Breast epithelium (tissue), 3 donors: Measurements from ENCODE around the gene SLC6A3.

Source experiments
- POLR2AphosphoS5 ChIP-seq, 3 donors: sonication (generic); formaldehyde crosslinking; IDR thresholded peaks; one replicate each; pipeline ENCODE4 v1.6.1; 2017; ENCODE audit warnings: antibody characterized with exemption in 3 of 3
- TF ChIP-seq, protein P1 (sequence below), 3 donors: fragments of 450-650 bp; IDR thresholded peaks; one replicate each; pipeline ENCODE4 v1.5.1; 2016 to 2017; ENCODE audit warnings: antibody characterized with exemption in 3 of 3, mild to moderate bottlenecking in 3 of 3, moderate library complexity in 3 of 3

DNA sequence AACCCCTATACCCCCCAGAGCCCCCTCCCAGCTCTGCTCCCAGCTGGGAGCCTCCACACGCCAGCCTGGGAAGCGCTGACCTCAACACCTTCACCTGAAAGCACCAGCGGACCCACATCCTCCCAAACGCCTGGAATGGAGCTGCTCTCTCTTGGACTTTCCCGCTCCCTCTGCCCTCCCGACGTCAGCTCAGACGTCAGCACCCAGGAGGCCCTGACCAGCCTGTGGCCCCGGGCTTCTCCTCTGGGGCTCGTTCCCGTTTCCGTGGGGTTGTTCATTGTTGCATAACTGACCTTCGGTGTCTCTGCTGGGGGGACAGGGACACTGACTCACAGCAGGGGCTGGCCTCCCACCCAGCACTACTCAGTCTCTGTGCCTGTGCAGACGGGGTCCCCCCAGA, 35.0 kb upstream of the SLC6A3 start:
- TF ChIP-seq, protein P1, sequence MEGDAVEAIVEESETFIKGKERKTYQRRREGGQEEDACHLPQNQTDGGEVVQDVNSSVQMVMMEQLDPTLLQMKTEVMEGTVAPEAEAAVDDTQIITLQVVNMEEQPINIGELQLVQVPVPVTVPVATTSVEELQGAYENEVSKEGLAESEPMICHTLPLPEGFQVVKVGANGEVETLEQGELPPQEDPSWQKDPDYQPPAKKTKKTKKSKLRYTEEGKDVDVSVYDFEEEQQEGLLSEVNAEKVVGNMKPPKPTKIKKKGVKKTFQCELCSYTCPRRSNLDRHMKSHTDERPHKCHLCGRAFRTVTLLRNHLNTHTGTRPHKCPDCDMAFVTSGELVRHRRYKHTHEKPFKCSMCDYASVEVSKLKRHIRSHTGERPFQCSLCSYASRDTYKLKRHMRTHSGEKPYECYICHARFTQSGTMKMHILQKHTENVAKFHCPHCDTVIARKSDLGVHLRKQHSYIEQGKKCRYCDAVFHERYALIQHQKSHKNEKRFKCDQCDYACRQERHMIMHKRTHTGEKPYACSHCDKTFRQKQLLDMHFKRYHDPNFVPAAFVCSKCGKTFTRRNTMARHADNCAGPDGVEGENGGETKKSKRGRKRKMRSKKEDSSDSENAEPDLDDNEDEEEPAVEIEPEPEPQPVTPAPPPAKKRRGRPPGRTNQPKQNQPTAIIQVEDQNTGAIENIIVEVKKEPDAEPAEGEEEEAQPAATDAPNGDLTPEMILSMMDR (IDR thresholded peaks at IDR 0.05): no peak
- TF ChIP-seq POLR2AphosphoS5 (IDR thresholded peaks at IDR 0.05): no peak
